GM18526 (cell line): ENCODE data around the gene GTF3C6.

Experiments
- POLR2A ChIP-seq: IDR thresholded peaks from 3 replicates; pipeline ENCODE4 v1.6.1; 2011; ENCODE audit not compliant: insufficient read length; ENCODE audit errors: extremely low read depth

The GTF3C6 gene

GRCh38 chr6:110958329-110959192 is at the start of gene GTF3C6:
Gene GTF3C6 (plus strand): TSS chr6:110958706. CDS start chr6:110958770, 64 bp downstream.
- peak; percentile 94 for TF ChIP-seq POLR2A

GRCh38 chr6:110930781-110931180 is 27.7 kb upstream of the GTF3C6 start:
- TF ChIP-seq POLR2A: no peak

DNA sequence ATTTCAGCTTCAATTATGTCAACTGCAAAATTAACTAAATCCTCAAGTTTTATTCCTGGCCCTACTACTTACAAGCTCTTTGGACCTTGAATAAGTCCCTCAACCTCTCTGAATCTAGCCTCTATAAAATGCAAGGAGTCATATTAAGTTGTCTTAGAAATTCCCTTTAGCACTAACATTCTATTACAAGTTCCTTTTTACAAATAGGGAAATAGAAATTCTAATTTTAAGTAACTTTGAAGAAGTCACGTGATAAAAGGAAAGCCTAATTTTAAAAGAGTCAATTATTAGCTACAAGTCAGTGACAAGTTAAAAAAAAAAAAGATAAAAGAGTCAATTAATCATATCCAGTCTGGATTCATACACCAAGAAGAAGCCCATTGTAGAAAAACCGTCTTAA is 24.6 kb upstream of the GTF3C6 start:
- TF ChIP-seq POLR2A: no peak

GRCh38 chr6:110934381-110934898 is 24.1 kb upstream of the GTF3C6 start:
- no peak for TF ChIP-seq POLR2A

DNA sequence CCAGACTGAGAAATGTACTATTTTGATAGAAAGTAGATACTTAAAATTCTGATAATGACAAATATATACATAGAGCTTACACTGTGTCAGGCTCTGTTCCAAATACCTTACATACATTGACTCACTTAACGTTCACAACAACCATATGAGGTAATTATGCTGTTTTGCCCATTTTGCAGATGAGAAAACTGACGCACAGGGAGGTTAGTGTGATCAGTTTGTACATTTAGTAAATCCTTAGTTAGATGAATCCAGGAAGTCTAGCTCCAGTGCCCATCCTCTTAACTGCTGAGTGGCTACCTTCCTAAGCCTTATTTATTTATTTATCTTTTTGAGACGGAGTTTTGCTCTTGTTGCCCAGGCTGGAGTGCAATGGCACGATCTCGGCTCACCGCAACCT is 23.3 kb upstream of the GTF3C6 start:
- no peak for TF ChIP-seq POLR2A

- no peak for TF ChIP-seq POLR2A
Observed at GRCh38 chr6:110938171-110938570, 20.3 kb upstream of the GTF3C6 start.

DNA sequence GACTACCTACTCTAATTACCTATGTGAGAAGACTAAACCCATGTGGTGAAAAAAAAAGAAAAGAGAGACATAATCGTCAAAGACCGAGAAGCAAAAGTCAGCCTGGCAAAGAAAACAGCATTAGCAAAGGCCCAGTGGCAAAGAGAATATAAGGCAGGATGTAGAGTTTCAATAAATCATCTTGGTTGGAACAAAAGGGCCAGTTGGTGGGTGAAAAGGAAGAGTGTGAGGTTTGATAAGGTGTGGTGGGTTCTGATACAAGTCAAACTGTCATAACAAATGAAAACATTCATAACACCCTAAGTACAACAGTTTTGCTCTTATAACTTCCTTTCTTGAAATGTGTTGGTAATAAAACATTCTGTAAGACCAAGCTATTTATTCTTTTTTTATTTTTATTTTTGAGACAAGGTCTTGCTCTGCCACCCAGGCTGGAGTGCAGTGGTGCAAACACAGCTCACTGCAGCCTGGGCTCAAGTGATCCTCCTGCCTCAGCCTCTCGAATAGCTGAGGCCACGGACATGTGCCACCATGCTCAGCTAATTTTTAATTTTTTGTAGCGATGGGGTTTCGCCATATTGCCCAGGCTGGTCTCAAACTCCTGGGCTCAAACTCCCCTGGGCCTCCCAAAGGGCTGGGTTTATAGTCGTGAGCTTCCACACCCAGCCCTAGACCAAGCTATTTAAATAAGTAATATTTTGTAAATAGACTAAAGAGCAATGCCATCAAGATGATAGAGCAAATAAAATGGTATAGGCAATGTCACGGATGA is 18.9 kb upstream of the GTF3C6 start:
- no peak for TF ChIP-seq POLR2A

DNA sequence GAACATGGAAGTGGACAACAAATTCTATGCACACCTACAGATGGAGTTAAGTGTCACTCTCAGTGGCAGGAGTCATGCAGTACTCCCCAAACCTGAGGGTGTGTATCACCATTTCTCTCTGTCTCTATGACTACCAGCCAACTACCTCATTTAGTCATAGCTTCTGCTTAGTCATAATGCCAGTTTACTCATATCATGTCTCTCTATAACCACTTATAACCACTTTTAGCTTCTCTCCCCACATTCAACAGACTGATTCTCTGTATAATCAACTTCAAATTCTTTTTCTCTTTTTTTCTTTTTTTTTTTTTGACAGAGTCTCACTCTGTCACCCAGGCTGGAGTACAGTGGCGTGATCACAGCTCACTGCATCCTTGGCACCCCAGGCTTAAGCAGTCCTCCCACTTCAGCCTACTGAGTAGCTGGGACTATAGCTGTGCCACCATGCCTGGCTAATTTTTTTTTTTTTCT is 13.8 kb upstream of the GTF3C6 start:
- no peak for TF ChIP-seq POLR2A

GRCh38 chr6:110946498-110946897 is 12.0 kb upstream of the GTF3C6 start:
- no peak for TF ChIP-seq POLR2A

- no peak for TF ChIP-seq POLR2A
Observed at GRCh38 chr6:110949679-110950285, 8.7 kb upstream of the GTF3C6 start.

- TF ChIP-seq POLR2A: no peak
Observed at GRCh38 chr6:110950440-110950839, 8.1 kb upstream of the GTF3C6 start.

DNA sequence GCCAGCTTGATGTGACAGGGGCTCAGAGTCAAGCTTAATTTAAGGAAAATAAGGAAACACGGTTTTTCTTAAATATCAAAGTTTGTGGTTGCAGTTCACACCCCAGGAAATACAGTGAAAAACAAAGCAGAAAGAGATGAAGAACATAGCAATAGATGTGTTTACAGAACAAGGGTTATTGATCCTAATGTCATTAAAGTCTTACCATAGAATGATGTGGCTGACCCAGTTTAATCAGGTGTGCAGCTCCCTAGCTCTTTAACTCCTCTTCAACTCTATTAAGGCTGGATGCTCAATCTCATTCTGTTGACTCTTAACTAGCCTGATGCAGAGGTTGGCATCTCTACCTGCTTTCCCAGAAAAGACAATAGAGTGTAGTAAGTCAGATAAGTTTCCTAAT is 7.5 kb upstream of the GTF3C6 start:
- TF ChIP-seq POLR2A: no peak

DNA sequence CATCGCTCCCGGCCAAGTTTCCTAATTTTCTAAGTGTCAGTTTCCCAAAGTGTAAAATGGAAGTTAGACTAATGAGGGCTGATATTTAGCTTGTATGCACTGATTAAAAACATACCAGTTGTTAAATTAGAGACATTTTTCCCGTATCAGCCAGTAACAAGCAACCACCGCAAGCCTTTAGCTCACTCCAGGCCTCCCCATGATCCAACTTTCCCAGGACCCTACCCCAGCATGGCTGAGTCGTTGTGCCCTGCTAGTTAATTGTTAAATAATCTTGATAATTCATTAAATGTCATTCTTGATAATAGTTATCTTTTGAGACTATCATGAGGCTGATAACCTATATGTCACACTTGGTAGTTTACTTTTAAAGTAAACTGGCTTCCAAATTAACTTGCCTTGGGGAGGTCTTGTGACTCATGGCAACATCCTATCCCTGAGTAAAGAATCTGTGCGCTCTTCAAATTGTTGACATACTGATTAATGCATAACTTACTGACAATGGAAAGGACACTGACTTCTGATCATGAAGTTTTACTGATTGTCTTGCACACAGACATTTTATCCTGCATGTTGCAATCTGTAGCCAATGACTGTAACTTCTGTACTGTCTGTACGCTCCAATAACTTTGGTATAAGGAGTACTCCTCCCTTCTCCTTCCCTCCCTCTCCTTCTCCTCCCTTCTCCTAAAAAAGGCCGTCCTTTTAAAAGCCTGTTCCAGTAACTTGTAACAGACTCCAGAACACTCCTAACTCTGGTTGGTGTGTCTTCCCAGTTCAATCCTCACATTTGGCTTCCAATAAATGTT is 6.3 kb upstream of the GTF3C6 start:
- TF ChIP-seq POLR2A: no peak

DNA sequence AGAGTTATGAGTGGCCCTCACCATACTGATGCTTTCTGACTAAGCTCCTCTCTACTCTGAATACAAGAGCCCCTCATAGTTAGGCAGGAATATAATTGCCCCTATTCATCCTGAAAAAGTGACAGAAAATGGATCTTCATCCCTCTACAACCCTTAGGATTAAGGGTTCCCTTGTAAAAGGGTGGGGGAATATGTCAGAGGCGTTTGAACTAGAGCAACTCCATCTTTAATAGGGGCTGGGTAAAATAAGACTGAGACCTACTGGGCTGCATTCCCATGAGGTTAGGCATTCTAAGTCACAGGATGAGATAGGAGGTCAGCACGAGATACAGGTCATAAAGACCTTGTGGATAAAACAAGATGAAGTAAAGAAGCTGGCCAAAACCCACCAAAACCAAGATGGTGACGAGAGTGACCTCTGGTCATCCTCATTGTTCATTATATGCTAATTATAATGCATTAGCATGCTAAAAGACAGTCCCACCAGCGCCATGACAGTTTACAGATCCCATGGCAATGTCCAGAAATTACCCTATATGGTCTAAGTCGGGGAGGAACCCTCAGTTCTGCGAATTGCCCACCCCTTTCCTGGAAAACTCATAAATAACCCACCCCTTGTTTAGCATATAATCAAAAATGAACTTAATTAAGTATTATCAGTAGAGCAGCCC is 4.7 kb upstream of the GTF3C6 start:
- no peak for TF ChIP-seq POLR2A
